Liver (tissue), 3 donors: ENCODE measurements around the gene OR2A12.

Experiments
- ATF3 ChIP-seq: IDR thresholded peaks from 2 replicates; pipeline ENCODE4 v1.6.1; 2016; ENCODE audit warnings: antibody characterized with exemption
- FOXA1 ChIP-seq: IDR thresholded peaks from 2 replicates; pipeline ENCODE4 v1.6.1; 2016; ENCODE audit warnings: antibody characterized with exemption
- GABPA ChIP-seq, 2 donors: IDR thresholded peaks in 1 of 2; conservative IDR thresholded peaks in 1 of 2; 2 replicates each; pipeline ENCODE4 v1.6.1; 2016; ENCODE audit warnings: antibody characterized with exemption in 2 of 2, mild to moderate bottlenecking in 1 of 2, moderate library complexity in 1 of 2
- HNF4A ChIP-seq, 2 donors: conservative IDR thresholded peaks; 2 replicates each; pipeline ENCODE4 v1.6.1; 2016; ENCODE audit warnings: antibody characterized with exemption in 2 of 2, mild to moderate bottlenecking in 2 of 2
- HNF4G ChIP-seq: IDR thresholded peaks from 2 replicates; pipeline ENCODE4 v1.6.1; 2016; ENCODE audit warnings: antibody characterized with exemption
- JUND ChIP-seq, 2 donors: IDR thresholded peaks; 2 replicates each; pipeline ENCODE4 v1.6.1; 2016; ENCODE audit warnings: antibody characterized with exemption in 2 of 2
- MAX ChIP-seq: IDR thresholded peaks from 2 replicates; pipeline ENCODE4 v1.6.1; 2016; ENCODE audit warnings: antibody characterized with exemption
- RAD21 ChIP-seq, 2 donors: IDR thresholded peaks; 2 replicates each; pipeline ENCODE4 v1.6.1; 2016; ENCODE audit warnings: antibody characterized with exemption in 2 of 2, mild to moderate bottlenecking in 2 of 2
- SP1 ChIP-seq: IDR thresholded peaks from 2 replicates; pipeline ENCODE4 v1.6.1; 2018; ENCODE audit warnings: antibody characterized with exemption, mild to moderate bottlenecking
- YY1 ChIP-seq: IDR thresholded peaks from 2 replicates; pipeline ENCODE4 v1.6.1; 2016; ENCODE audit warnings: antibody characterized with exemption, mild to moderate bottlenecking
- ZBTB33 ChIP-seq: IDR thresholded peaks from 2 replicates; pipeline ENCODE4 v1.6.1; 2016; ENCODE audit warnings: antibody characterized with exemption
- TF ChIP-seq, protein P1 (sequence below): fragments of 150-350 bp; IDR thresholded peaks from 2 replicates; pipeline ENCODE4 v1.5.1; 2017; ENCODE audit warnings: improper control_type of control experiment, low read depth, low read length; ENCODE audit not compliant: missing input control
- donor health status: healthy.
- donor health status: healthy.

DNA sequence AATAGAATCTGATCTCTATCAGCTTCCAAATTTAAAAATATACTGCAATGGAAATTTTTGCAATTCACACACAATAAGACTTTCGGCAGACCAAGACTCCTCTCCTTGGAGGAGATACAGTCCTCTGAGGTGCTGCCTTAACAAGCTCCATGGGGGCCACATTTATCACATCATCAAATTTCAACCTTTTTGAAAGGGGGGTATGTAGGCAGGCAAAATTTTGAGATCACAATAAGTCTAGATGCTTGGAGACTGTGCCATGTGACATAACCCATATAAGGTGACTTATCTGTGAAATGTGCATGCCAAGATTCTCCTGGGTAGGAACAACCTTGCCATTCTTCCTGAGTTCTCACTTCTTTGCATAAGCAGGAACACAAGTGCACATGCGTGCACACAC, at the start of gene OR2A12:
- TF ChIP-seq, protein P1, sequence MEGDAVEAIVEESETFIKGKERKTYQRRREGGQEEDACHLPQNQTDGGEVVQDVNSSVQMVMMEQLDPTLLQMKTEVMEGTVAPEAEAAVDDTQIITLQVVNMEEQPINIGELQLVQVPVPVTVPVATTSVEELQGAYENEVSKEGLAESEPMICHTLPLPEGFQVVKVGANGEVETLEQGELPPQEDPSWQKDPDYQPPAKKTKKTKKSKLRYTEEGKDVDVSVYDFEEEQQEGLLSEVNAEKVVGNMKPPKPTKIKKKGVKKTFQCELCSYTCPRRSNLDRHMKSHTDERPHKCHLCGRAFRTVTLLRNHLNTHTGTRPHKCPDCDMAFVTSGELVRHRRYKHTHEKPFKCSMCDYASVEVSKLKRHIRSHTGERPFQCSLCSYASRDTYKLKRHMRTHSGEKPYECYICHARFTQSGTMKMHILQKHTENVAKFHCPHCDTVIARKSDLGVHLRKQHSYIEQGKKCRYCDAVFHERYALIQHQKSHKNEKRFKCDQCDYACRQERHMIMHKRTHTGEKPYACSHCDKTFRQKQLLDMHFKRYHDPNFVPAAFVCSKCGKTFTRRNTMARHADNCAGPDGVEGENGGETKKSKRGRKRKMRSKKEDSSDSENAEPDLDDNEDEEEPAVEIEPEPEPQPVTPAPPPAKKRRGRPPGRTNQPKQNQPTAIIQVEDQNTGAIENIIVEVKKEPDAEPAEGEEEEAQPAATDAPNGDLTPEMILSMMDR: no peak
- TF ChIP-seq ZBTB33 (no peak), HNF4G (no peak), GABPA (IDR thresholded peaks at IDR 0.05 in 1 of 2, conservative IDR thresholded peaks at IDR 0.05 in 1 of 2) (no peak), SP1 (no peak), RAD21 (IDR thresholded peaks at IDR 0.05) (no peak), ATF3 (no peak), JUND (IDR thresholded peaks at IDR 0.05) (no peak), FOXA1 (no peak), YY1 (no peak), HNF4A (conservative IDR thresholded peaks at IDR 0.05) (no peak), MAX (no peak)
